GM19328 (cell line): Measurements from ENCODE around the gene PRRG2.

ENCODE experiments used
- ATAC-seq: cut with Tn5 transposase; IDR thresholded peaks from one replicate; pipeline ENCODE4 v1.9.1; 2021; ENCODE audit warnings: mild to moderate bottlenecking, moderate library complexity; ENCODE audit not compliant: unreplicated experiment

The PRRG2 gene

GRCh38 chr19:49585023-49585422 is 3.9 kb downstream of the PRRG2 start:
- ATAC-seq, result no peak

- no peak for ATAC-seq
Measured at GRCh38 chr19:49587227-49587626, 6.1 kb downstream of the PRRG2 start.

DNA sequence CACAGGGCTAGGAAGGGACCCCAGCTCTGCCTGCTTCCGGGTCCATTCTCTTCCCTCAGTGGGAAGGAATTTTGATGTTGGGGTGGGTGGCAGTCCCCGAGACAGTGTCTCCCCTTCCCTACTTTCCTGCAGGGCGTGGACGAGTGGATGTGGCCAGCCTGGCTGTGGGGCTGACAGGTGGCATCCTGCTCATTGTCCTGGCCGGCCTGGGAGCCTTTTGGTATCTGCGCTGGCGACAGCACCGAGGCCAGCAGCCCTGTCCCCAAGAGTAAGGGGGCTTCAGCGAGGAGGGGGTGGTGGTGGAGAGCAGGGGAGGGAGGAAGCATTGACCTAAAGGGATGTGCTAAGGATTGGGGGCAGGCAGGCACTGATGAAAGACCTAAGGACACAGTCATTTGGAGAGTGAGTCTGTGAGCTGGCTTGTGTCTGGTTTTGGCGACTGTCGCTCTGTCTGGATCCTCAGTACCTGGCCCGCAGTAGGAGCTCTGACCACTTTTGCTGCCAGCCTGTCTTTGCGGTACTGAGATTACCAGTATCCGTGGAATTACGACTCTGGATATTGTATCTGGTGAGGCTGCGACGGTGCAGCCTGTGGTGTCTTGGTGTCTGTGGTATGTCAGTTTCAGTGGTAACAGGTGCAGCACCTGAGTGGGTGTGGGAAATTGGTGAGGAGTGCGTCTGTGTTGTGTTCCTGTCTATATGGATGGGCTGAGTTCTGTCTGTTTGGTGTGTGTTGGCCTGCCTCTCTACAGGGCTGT is 7.4 kb downstream of the PRRG2 start:
- ATAC-seq, result no peak

GRCh38 chr19:49589502-49589905 is 8.4 kb downstream of the PRRG2 start:
- ATAC-seq, result no peak

GRCh38 chr19:49590071-49590970 is 9.2 kb downstream of the PRRG2 start:
- ATAC-seq, result peak; percentile 66

DNA sequence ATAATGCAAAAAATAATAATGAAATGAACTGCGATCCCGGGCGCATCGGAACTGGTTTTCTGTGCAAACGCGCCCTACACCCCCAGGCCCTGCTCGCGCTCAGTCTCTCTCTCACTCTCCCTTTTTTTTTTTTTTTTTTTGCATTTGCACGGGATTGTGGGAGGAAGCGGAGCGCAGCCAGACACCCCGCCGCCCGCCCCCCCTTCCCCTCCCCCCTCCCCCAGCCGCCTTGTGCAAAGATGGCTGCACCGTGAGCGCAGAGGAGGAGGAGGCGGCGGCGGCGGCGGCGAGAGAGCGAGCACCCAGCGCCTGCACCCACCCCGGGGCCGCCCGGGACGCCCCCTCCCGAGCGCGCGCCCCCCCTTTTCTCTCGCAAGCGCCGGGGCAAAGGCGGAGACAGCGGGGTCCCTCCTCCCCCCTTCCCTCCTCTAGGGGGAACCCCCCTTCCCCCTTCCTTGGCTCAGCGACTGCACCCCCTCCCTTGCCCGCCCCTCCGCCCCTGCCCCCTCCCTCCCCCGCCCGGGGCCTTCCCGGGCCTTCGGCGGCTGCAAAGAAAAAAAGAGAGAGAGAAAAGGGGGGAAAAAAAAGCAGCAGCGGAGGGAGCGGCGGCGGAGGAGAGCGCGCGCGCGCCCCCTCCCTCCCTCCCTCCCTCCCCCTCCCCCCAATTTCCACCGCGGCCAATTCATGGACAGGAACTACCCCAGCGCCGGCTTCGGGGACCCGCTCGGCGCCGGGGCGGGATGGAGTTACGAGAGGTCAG is 10.0 kb downstream of the PRRG2 start, which contains the start of gene PRR12:
Gene PRR12 (plus strand): TSS at position 212 of the 760 bp plus-strand sequence. CDS start 473 bp downstream, at position 685.
- ATAC-seq, result no peak

DNA sequence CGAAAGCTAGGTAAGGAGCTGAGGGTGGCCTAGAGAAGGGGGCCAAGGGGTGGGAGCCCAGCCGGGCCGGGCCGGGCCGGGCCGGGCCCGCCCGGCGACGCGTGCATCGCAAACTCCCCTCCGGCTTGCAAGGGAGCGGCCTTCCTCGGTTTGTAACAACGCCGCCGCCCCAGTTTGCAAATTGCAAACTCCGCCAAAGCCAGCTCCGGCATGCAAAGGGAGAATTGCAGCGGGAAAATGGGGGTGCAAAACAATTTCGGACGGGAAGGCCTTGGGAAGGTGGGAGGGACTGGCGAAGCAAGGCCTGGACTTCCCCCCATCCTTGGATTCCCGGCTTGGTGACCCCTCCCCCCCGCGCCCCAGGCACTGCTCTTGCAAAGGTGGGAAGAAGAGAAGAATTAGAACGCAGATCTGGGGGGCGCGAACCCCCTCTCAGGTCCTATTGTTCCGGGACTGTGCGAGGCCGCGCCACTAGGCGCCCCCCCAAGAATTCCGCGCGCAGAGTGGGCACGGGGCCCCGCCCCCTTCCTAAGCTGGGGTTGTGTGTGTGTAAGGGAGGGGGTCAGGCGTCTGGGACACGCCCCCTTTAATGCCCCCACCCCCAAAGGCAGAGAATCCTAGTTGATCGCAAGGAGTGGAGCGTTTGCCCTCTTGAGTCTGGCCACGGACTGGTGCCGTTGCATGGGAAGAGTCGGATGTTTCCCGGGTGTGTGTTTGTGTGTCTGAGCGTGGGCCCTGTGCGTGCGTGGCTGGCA is 10.8 kb downstream of the PRRG2 start:
- no peak for ATAC-seq

GRCh38 chr19:49592486-49593232 is 11.5 kb downstream of the PRRG2 start:
- no peak for ATAC-seq

DNA sequence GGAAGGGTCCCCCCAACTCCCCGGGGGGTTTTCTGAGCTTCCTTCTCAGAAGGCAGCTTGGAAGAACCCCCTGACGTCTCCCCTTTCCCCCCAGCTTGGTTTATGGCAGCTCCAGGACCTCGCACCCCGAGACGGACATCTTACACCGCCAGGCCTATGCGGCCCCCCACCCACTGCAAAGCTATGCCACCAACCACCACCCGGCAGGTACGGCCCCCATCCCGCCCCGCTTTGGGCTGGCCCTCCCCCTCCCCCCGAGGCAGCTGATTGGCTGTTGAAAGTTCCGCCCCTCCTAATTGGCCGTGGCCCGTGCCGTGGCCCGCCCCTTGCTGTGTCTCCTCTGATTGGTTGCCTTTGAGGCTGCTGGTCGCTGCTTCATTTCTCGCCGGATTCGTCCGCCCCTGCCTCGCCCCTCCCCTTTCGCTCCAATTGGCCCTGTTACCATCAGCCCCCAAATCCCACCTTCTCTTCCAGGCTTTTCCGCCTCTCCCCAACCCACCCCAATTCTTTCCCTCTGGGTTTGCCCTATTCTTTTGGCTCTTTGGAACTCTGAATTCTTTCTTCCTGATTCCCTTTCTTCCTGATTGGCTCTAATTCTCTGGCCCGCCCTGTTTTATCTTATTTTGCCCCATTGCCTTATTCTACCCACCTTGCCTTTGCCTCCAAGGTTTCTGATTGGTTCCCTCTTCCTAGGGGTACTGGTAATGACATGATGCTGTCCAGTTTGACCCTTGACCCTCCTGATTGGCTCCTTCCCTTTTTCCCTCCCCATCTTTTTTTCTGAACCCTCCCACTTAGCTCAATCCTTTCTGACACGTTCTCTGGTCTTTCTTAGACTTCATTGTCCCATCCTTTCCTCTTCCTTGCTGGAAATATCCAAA is 12.4 kb downstream of the PRRG2 start:
- no peak for ATAC-seq

- ATAC-seq, result no peak
Measured at GRCh38 chr19:49594157-49594992, 13.3 kb downstream of the PRRG2 start.

- no peak for ATAC-seq
Measured at GRCh38 chr19:49594993-49595818, 14.1 kb downstream of the PRRG2 start.

GRCh38 chr19:49595819-49596404 is 14.8 kb downstream of the PRRG2 start:
- no peak for ATAC-seq

- no peak for ATAC-seq
Measured at GRCh38 chr19:49596407-49596806, 15.3 kb downstream of the PRRG2 start.

DNA sequence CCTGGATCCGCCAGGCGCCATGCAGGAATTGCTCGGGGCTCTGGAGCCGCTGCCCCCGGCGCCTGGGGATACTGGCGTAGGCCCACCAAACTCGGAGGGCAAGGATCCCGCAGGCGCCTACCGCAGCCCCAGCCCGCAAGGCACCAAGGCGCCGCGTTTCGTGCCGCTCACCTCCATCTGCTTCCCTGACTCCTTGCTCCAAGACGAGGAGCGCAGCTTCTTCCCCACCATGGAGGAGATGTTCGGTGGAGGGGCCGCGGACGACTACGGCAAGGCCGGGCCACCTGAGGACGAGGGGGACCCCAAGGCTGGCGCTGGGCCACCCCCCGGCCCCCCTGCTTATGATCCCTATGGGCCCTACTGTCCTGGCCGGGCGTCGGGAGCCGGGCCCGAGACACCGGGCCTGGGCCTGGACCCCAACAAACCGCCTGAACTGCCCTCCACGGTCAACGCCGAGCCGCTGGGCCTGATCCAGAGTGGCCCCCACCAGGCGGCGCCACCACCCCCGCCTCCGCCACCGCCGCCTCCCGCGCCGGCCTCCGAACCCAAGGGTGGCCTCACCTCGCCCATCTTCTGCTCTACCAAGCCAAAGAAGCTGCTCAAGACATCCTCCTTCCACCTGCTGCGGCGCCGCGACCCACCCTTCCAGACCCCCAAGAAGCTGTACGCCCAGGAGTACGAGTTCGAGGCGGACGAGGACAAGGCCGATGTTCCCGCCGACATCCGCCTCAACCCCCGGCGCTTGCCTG is 16.0 kb downstream of the PRRG2 start:
- no peak for ATAC-seq

- ATAC-seq, result no peak
Measured at GRCh38 chr19:49597703-49597974, 16.5 kb downstream of the PRRG2 start.
